Lower lobe of right lung (tissue), 2 donors: ENCODE measurements around the gene ZNF45. TPM values are rescaled to one million over a fixed set of nuclear protein-coding genes. Genes with fewer than 3 reads are reported as not detected.
"Not testable (repeated sequence)": the region's sequence is repeated elsewhere in the genome, so short reads cannot be mapped to it uniquely, and the experiment has no call there.

Source experiments
- ATAC-seq, 2 donors: fragments of 200-7000 bp; cut with Tn5 transposase; one replicate each; pipeline ENCODE4 v1.9.1; 2020 to 2022; ENCODE audit warnings: mild to moderate bottlenecking in 2 of 2, moderate library complexity in 2 of 2
- DNase-seq: peaks from one replicate; pipeline ENCODE4 v3.0.0-alpha.2; 2020
- H3K27ac ChIP-seq: fragments of 200-600 bp; one replicate; pipeline ENCODE4 v1.8.0; 2022
- H3K27me3 ChIP-seq: fragments of 200-600 bp; one replicate; pipeline ENCODE4 v1.8.0; 2022; ENCODE audit warnings: low read depth
- H3K36me3 ChIP-seq: fragments of 200-600 bp; one replicate; pipeline ENCODE4 v1.8.0; 2022; ENCODE audit warnings: mild to moderate bottlenecking
- H3K4me1 ChIP-seq: fragments of 200-600 bp; one replicate; pipeline ENCODE4 v1.8.0; 2022
- H3K4me3 ChIP-seq: fragments of 200-600 bp; one replicate; pipeline ENCODE4 v1.8.0; 2022; ENCODE audit warnings: mild to moderate bottlenecking
- H3K9me3 ChIP-seq: fragments of 200-600 bp; one replicate; pipeline ENCODE4 v1.8.0; 2022
- intact Hi-C: fragments of 100-400 bp; cut with DNase I; formaldehyde crosslinking; loops from one replicate; pipeline ENCODE4 v1.11.0; 2022
- total RNA-seq: library from RNA; stranded (reverse); fragmentation: NEBNext Ultra II Directional; extraction: Animal tissue kit (Norgen Biotek cat#: 25700); gene quantifications from one replicate; pipeline ENCODE4 v1.2.1, GENCODE V29; 2021
- TF ChIP-seq, protein P1 (sequence below): fragments of 200-600 bp; IDR thresholded peaks from one replicate; pipeline ENCODE4 v1.8.0; 2022; ENCODE audit warnings: antibody characterized with exemption, mild to moderate bottlenecking
- donor health status: DM: no; HTN: yes; CAD: no; lungs with severe emphysema.

ZNF45 gene
- total RNA-seq, 1 donor from 2014 or later: 13.3 TPM

- intact Hi-C loops: no loop called here
- TF ChIP-seq, protein P1, sequence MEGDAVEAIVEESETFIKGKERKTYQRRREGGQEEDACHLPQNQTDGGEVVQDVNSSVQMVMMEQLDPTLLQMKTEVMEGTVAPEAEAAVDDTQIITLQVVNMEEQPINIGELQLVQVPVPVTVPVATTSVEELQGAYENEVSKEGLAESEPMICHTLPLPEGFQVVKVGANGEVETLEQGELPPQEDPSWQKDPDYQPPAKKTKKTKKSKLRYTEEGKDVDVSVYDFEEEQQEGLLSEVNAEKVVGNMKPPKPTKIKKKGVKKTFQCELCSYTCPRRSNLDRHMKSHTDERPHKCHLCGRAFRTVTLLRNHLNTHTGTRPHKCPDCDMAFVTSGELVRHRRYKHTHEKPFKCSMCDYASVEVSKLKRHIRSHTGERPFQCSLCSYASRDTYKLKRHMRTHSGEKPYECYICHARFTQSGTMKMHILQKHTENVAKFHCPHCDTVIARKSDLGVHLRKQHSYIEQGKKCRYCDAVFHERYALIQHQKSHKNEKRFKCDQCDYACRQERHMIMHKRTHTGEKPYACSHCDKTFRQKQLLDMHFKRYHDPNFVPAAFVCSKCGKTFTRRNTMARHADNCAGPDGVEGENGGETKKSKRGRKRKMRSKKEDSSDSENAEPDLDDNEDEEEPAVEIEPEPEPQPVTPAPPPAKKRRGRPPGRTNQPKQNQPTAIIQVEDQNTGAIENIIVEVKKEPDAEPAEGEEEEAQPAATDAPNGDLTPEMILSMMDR: no peak
- H3K4me1 ChIP-seq: no peaks in the 10 kb centered on the region
- H3K27me3 ChIP-seq: no peaks in the 10 kb centered on the region
- H3K4me3 ChIP-seq: no peak overlapping the region
- ATAC-seq (no peak), DNase-seq (no peak)
- H3K9me3 ChIP-seq: peaks cover 96% of the 10 kb centered on the region
- peaks cover 26% of the 10 kb centered on the region for H3K36me3 ChIP-seq
- H3K27ac ChIP-seq: no peak overlapping the region
Measured at GRCh38 chr19:43966079-43966694, 31.1 kb upstream of the ZNF45 start.

DNA sequence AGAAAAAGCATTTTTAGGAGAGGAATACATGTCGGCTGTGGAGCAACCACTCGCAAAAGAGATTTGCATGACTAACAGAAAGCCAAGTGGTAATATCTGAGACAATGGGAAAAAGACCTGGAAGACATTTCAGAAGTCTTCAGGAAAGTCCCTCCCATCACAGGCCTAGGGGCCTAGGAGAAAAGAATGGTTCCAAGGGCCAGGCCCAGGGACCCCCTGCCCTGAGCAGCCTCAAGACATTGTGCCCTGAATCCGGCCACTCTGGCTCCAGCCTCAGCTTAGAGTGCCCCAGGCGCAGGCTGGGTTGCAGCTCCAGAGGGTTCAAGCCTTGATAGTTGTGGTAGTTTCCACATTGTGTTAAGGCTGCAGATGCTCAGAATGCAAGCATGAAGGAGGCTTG, 25.3 kb upstream of the ZNF45 start:
- Histone ChIP-seq H3K9me3 (peaks cover 95% of the 10 kb centered on the region), H3K4me3 (no peak overlapping the region), H3K27ac (no peak overlapping the region), H3K36me3 (peaks cover 8% of the 10 kb centered on the region), H3K27me3 (no peaks in the 10 kb centered on the region), H3K4me1 (no peaks in the 10 kb centered on the region)
- DNase-seq (no peak), ATAC-seq (no peak)
- TF ChIP-seq, protein P1: no peak
- intact Hi-C loops: no loop called here

GRCh38 chr19:43957891-43958290, 22.8 kb upstream of the ZNF45 start:
- ATAC-seq: no peak
- intact Hi-C loops: no loop called here

GRCh38 chr19:43956827-43957226, 21.7 kb upstream of the ZNF45 start:
- intact Hi-C loops: no loop called here
- Histone ChIP-seq H3K9me3 (peaks cover 83% of the 10 kb centered on the region), H3K4me3 (no peak overlapping the region), H3K36me3 (no peaks in the 10 kb centered on the region), H3K27ac (no peak overlapping the region), H3K4me1 (no peaks in the 10 kb centered on the region), H3K27me3 (no peaks in the 10 kb centered on the region)
- TF ChIP-seq, protein P1: no peak
- no peak for ATAC-seq
- no peak for DNase-seq

More at GRCh38 chr19:43957891-43958290, 22.8 kb upstream of the ZNF45 start:
- no peak for DNase-seq
- Histone ChIP-seq H3K27ac (no peak overlapping the region), H3K27me3 (no peaks in the 10 kb centered on the region), H3K36me3 (no peaks in the 10 kb centered on the region), H3K4me3 (no peak overlapping the region), H3K4me1 (no peaks in the 10 kb centered on the region), H3K9me3 (peaks cover 86% of the 10 kb centered on the region)
- TF ChIP-seq, protein P1: no peak

DNA sequence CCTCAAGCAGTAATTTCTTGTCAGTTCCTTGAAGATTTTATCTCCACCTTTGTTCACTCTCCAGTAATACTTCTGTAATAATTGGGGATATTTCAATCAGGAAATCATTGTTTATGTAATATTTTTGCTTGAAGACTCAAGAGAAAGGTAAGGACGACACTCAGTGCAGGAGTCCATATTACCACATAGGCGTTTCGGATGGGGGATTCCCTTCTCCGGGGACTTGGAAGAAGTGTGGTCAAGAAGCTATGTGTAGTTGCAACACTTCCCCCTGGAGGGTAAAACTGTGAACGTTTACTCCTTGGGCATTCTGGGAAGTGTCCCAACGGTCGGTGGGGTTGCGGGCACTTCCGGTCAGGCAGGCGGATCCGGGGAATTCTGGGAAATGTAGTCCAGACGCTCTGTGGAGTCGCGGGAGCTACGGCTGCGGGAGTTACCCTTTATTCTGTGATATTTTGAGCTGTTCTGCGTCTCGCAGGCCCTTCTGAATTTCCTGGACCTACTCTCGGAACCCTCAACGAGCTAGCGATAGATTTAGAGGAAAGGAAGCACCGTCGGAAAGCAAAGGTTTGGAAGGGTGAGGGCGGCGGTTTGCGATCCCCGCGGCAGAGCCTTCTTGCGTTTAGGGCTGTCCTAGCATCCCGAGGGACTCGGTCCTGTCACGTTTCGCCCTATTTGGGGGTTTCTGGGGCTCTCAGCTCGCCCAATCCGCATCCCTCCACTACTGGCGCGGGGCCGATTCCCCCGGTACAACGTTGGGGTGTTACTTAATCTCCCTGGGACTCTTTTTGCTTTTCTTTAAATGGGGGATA, 16.0 kb upstream of the ZNF45 start, which contains the start of gene ZNF221:
Gene ZNF221, plus strand, starts transcription at position 395 of the 812 bp plus-strand sequence. CDS start 11,499 bp downstream, outside the sequence.
- Histone ChIP-seq H3K27me3 (peaks cover 5% of the 10 kb centered on the region), H3K4me1 (no peaks in the 10 kb centered on the region), H3K9me3 (peaks cover 37% of the 10 kb centered on the region), H3K4me3 (peak within 1 kb of the TSS; percentile 82), H3K36me3 (no peaks in the 10 kb centered on the region), H3K27ac (peak within 1 kb of the TSS; percentile 75)
- TF ChIP-seq, protein P1: peak; percentile 52
- ATAC-seq (peak; percentile 99 to 100), DNase-seq (peak; percentile 91)
- intact Hi-C loops: no loop called here

GRCh38 chr19:43949803-43950202, 14.7 kb upstream of the ZNF45 start:
- H3K4me3 ChIP-seq, H3K36me3 ChIP-seq, H3K4me1 ChIP-seq, H3K27ac ChIP-seq, H3K27me3 ChIP-seq, ATAC-seq, intact Hi-C loops, DNase-seq: not testable (repeated sequence)
- peaks cover 27% of the 10 kb centered on the region for H3K9me3 ChIP-seq

- H3K4me3 ChIP-seq, ATAC-seq, H3K36me3 ChIP-seq, H3K4me1 ChIP-seq, H3K27ac ChIP-seq, H3K27me3 ChIP-seq, intact Hi-C loops, DNase-seq: not testable (repeated sequence)
- peaks cover 13% of the 10 kb centered on the region for H3K9me3 ChIP-seq
Measured at GRCh38 chr19:43947412-43947811, 12.3 kb upstream of the ZNF45 start.
